SJCRH30 (cell line): ENCODE results near the gene IRF1. TPM values are rescaled to one million over a fixed set of nuclear protein-coding genes. Genes with fewer than 3 reads are reported as not detected.

Experiments used
- DNase-seq, 2 experiments: peaks; one replicate each; pipeline ENCODE4 v3.0.0-alpha.2; 2015 to 2020
- H3K27ac ChIP-seq: fragments of 250-450 bp; sonication (Bioruptor Pico); 2 replicates; pipeline ENCODE4 v1.5.1; 2020; ENCODE audit warnings: mild to moderate bottlenecking, moderate library complexity
- H3K27me3 ChIP-seq: fragments of 250-450 bp; sonication (Bioruptor Pico); 2 replicates; pipeline ENCODE4 v1.5.1; 2020; ENCODE audit warnings: mild to moderate bottlenecking, moderate library complexity
- H3K36me3 ChIP-seq: fragments of 250-450 bp; sonication (Bioruptor Pico); 2 replicates; pipeline ENCODE4 v1.5.1; 2020; ENCODE audit warnings: mild to moderate bottlenecking, moderate library complexity
- H3K4me1 ChIP-seq: fragments of 250-450 bp; sonication (Bioruptor Pico); 2 replicates; pipeline ENCODE4 v1.5.1; 2020; ENCODE audit warnings: mild to moderate bottlenecking, moderate library complexity
- H3K4me3 ChIP-seq: fragments of 250-450 bp; sonication (Bioruptor Pico); 2 replicates; pipeline ENCODE4 v1.5.1; 2020; ENCODE audit warnings: mild to moderate bottlenecking, moderate library complexity
- H3K9me3 ChIP-seq: fragments of 250-450 bp; sonication (Bioruptor Pico); replicated peaks from 2 replicates; pipeline ENCODE4 v1.5.1; 2020; ENCODE audit warnings: mild to moderate bottlenecking, moderate library complexity
- total RNA-seq: library from RNA; depleted of rRNA; stranded (reverse); fragments of >200 nt; shearing (Covaris generic); gene quantifications from 2 replicates; pipeline ENCODE4 v1.2.3, GENCODE V29; 2014

The IRF1 gene
- total RNA-seq, 1 experiment from 2014 or later = 13.9 TPM

DNA sequence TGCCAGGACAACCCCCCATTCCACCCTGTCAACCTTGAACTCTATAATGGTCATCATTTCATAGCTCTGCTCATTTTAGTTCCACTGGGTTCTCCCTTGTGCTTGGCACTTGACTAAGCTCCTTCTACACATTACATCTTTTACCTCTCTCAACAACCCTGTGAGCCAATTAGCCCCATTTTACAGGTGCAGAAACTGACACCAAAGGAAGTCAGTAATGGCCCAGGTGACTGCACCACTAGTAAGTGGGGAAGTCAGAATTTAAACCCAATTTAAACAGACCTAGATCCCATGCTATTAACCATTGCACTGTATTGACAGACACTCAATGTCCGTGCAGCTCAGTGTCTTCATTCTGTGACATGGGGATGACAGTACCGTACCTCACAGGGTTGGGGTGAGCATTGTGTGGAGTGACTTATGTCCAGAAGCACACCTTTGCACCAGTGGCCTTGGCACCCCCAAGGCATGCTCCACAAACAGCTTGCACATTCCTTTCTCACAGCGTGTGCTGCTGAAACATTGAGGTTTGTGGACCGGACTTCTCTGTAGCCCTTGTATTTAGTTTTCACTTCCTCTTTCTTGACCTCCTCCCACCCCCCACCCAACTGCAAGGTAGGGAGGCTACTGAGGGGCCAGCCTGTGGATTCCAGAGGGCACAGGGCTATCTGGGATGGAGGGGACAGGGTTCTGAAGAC, 23.1 kb downstream of the IRF1 start:
- H3K36me3 ChIP-seq = no peaks in the 10 kb centered on the region
- H3K9me3 ChIP-seq = peaks cover 6% of the 10 kb centered on the region; the same call in 1 of the 2 replicates
- H3K27ac ChIP-seq = peak overlapping the region; percentile 86; the same call in 1 of the 2 replicates
- H3K27me3 ChIP-seq = no peaks in the 10 kb centered on the region
- peaks cover 76% of the 10 kb centered on the region for H3K4me1 ChIP-seq
- H3K4me3 ChIP-seq = no peak overlapping the region
- no peak for DNase-seq

DNA sequence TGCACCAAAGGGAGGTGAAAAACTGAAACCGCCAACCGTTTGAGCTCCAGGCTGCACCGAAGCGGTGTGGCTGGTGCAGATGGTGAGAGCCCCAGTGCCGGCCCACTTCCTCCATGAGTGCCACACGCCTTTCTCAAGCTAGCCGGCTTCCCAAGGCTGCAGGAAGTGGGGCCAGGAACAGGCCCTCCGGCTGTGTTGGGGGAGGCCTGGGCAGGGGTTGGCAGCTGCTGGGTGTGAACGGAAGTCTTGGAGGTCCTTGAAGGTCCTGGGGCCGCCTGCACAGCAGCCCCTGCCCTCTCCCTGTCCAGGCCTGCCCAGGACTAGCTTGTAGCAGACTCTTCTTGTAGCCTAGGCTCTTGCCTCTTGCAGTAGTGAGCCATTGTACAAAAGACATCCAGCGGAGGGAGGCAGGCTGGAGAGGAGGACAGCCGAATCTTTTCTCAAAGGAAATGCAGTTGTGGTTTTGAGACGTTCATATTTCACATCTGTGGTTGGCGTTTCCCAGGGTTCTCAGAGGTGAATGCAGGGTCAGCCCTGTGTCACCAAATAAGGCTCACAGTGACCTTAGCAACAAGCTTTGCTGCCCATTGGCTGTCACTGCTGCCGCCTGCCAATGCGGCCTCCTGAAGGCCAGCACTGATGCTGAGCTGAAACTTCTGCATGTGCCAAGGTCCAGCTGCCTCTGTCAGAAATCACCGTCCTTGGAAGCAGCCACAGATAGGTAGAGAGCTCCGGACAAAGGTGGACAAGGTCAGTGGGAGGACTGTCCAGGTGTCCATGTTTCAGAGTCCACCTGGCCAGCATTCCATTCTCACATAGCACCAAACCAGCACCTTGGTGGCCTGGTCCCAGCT, 23.9 kb downstream of the IRF1 start:
- peak; percentile 87 for DNase-seq
- Histone ChIP-seq H3K27me3 (no peaks in the 10 kb centered on the region), H3K27ac (peak overlapping the region; percentile 86), H3K4me1 (peaks cover 76% of the 10 kb centered on the region), H3K9me3 (peaks cover 6% of the 10 kb centered on the region; the same call in 1 of the 2 replicates), H3K4me3 (no peak overlapping the region), H3K36me3 (no peaks in the 10 kb centered on the region)

DNA sequence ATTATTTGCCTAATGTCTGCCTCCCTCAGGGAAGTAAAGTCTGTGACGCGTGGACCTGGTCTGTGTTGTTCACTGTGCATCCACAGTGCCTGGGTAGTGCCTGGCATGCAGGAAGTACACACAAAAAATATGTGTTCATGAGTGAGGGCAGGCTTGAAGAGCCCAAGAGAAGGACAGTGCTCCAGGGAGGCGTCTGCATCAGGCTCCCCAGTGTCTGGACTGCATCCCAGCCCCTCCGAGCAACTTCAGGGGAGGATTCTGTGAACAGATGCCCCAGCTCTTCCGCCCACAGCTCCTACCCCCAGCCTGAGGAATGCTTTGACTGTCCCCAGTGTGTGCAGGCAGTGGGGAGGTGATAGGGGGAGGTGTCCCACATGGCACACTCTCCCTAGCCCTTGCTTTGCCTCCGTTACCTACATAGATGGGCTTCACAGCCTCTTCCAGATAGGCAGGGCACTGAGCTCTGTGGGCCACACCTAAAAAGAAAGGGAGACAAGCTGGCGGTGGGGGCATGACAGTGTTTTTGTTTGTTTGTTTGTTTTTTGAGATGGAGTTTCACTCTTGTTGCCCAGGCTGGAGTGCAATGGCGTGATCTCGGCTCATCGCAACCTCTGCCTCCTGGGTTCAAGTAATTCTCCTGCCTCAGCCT, 25.4 kb downstream of the IRF1 start:
- peaks cover 70% of the 10 kb centered on the region for H3K4me1 ChIP-seq
- peak overlapping the region; percentile 26 for H3K4me3 ChIP-seq
- H3K27me3 ChIP-seq = no peaks in the 10 kb centered on the region
- peak; percentile 70 to 72 for DNase-seq
- peaks cover 6% of the 10 kb centered on the region; the same call in 1 of the 2 replicates for H3K9me3 ChIP-seq
- peak overlapping the region; percentile 86 for H3K27ac ChIP-seq
- H3K36me3 ChIP-seq = no peaks in the 10 kb centered on the region

DNA sequence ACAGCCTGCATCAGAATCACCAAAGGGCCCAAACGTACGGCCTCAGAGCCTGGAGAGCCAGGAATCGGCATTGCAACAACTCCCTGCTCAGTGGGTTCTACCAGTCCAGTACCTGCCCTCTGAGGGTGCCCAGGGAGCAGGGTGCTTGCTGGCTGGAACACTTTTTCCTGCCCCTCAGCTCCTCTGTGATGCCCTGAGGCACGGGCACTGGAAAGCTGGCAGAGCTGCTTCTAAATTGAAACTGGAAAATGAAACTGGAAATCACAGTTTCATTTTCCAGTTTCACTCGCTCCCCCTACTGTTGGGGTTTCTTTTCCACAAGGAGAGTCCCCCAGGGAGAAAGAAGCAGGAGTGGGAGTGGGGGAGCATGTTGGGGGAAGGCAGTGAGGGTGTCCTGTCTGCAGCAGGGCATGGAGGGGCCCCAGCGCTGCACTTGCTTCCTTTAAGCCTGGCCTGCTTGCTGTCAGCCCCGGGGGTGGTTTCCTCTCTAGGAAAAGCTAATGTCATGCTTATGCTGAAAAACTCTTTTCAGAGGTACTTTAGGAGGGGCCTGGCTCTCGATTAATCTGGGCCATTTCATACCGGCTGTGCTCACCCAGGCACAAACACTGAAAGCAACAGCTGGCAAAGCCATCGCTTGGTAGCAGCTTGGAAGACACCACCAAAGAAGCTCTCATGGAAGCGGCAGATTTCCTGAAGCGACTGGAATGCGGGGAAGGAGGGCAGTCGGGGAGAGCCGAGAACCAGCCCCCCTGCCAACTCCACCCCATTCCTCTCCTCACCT, 26.2 kb downstream of the IRF1 start:
- Histone ChIP-seq H3K27ac (peak overlapping the region; percentile 86), H3K4me3 (peak overlapping the region; percentile 26), H3K36me3 (no peaks in the 10 kb centered on the region), H3K4me1 (peaks cover 70% of the 10 kb centered on the region), H3K27me3 (no peaks in the 10 kb centered on the region), H3K9me3 (peaks cover 6% of the 10 kb centered on the region; the same call in 1 of the 2 replicates)
- DNase-seq = peak; percentile 86 to 91

DNA sequence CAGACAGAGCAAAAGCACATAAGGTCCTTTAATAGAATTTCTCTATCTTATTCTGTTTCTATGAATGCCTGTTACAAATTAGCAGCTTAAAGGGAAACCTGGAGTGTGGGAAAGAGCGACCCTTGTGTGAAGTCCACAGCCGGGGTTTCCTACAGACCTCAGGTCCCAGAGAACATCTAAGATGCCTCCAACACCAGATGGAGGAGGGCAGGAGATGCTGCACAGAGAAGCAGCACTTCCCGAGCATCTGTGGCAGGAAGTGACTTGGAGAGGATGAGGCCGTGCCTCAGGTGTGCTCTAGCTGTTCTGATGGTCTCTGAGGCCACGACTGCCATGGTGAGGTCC, 26.8 kb downstream of the IRF1 start:
- H3K9me3 ChIP-seq = peaks cover 2% of the 10 kb centered on the region; the same call in 1 of the 2 replicates
- peaks cover 70% of the 10 kb centered on the region for H3K4me1 ChIP-seq
- H3K27ac ChIP-seq = peak overlapping the region; percentile 86
- H3K36me3 ChIP-seq = no peaks in the 10 kb centered on the region
- DNase-seq = no peak
- H3K4me3 ChIP-seq = peak overlapping the region; percentile 26
- no peaks in the 10 kb centered on the region for H3K27me3 ChIP-seq

DNA sequence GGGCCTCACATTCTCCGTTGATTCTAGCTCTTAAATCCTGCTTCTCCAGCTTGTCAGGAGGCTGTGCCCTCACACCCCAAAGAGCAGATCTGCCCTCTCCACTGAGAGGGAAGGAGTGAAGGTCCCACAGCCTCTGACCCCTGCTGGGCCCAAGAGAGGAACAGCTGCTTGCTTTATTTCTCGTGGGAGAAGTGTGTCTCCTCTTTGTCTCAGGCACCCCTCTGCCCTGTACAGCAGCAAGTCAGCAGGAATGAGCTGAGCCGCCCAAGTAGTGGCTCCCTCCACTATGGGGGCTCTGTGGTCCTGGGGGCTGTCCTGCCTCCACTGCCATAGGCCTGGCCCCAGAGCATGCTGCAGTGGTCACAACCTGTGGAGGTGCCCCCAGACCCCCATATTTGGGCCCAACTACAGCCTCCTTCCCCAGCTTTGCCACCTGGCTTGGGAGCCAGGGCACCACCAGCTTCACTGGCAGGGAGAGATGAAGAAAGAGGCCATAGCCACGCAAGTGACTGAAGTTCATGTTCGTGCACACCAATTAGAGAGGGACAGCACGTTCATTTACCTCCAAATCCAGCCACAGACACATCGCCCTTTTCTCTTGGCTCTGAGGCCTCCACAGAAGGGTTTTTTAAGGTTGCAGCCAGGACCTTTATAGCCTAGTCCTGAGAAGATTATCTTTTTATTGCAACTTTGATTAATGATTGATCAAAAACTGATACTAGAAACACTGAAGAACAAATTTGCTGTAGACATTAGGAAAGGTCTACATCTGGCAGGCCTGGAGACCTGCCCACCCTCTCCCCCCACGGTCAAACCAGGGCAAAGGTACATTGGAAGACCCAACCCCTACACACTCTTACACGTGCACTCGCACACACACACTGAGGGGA, 27.5 kb downstream of the IRF1 start:
- H3K27me3 ChIP-seq = no peaks in the 10 kb centered on the region
- H3K9me3 ChIP-seq = no peaks in the 10 kb centered on the region
- peak in 1 of 2 experiments; percentile 37 for DNase-seq
- H3K4me3 ChIP-seq = no peak overlapping the region
- H3K36me3 ChIP-seq = no peaks in the 10 kb centered on the region
- peaks cover 76% of the 10 kb centered on the region for H3K4me1 ChIP-seq
- H3K27ac ChIP-seq = no peak overlapping the region; the same call in 1 of the 2 replicates

DNA sequence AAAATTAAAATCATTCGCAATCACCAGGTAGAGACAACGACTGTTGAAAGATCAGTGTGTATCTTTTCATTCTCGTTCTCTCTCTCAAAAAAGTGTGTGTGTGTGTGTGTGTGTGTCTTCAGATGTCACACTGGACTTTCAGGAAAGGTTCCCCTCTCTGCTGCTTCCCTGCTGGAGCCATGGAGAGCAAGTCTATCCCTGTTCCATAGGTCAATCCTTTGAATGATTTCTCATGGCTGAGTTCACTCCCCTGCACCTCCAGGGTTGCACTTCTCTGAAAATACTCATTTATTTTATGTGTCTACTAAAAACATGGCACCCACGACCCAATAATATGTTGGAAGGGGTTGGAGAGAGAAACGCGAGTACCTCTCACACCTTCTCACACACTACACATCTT, 28.2 kb downstream of the IRF1 start:
- Histone ChIP-seq H3K4me3 (no peak overlapping the region), H3K36me3 (no peaks in the 10 kb centered on the region), H3K27me3 (no peaks in the 10 kb centered on the region), H3K9me3 (no peaks in the 10 kb centered on the region), H3K4me1 (peaks cover 80% of the 10 kb centered on the region), H3K27ac (no peak overlapping the region)
- no peak for DNase-seq

DNA sequence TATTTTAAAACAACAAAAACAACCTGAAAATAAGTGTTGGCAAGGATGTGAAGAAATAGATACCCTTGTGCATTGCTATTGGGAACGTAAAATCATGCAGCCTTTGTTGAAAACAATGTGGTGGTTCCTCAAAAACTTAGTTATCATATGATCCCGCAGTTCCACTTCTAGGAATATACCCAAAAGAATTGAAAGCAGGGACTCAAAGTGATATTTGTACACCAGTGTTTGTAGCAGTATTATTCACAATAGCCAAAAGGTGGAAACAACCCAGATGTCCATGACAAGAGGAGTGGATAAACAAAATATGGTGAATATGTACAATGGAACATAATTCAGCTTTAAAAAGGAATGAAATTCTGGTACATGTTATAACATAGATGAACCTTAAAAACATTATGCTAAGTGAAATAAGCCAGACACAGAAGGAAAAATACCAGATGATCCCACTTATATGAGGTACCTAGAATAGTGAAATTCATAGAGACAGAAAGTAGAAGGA, 29.0 kb downstream of the IRF1 start:
- Histone ChIP-seq H3K27ac (no peak overlapping the region), H3K9me3 (no peaks in the 10 kb centered on the region), H3K27me3 (no peaks in the 10 kb centered on the region), H3K36me3 (no peaks in the 10 kb centered on the region), H3K4me3 (no peak overlapping the region), H3K4me1 (peaks cover 76% of the 10 kb centered on the region)
- no peak for DNase-seq

DNA sequence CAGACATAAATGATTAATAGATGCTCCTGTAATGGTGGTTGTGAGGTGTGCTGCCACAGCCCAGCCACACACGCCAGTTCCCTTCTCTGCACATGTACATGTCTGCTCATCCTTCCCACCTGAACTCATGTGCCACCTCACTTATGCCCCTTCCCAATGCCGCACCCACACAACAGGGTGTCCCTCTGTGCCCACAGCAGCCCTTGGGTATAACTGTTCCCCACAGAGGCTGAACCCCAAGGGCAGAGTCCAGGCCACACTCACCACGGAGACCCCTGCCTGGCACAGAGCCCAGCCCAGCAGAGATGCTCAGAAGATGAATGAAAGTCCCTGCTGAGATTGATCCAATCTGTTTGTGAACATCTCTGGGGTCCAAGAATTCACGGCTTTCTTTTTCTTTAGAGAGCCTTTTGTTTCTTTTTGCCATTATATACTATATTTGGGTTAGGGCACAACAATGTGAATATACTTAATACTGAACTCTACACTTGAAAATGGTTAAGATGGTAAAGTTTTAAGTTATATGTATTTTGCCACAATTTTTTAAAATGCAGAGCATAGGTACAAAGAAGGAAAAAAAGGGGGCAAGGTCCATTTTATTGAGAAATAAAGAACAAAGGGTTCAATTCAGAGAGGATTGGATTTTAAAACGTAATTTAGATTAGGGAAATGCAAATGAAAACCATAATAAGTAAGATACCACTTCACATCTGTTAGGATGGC, 29.6 kb downstream of the IRF1 start:
- Histone ChIP-seq H3K4me3 (no peak overlapping the region), H3K27ac (no peak overlapping the region), H3K36me3 (no peaks in the 10 kb centered on the region), H3K4me1 (peaks cover 72% of the 10 kb centered on the region), H3K27me3 (no peaks in the 10 kb centered on the region), H3K9me3 (no peaks in the 10 kb centered on the region)
- no peak for DNase-seq

DNA sequence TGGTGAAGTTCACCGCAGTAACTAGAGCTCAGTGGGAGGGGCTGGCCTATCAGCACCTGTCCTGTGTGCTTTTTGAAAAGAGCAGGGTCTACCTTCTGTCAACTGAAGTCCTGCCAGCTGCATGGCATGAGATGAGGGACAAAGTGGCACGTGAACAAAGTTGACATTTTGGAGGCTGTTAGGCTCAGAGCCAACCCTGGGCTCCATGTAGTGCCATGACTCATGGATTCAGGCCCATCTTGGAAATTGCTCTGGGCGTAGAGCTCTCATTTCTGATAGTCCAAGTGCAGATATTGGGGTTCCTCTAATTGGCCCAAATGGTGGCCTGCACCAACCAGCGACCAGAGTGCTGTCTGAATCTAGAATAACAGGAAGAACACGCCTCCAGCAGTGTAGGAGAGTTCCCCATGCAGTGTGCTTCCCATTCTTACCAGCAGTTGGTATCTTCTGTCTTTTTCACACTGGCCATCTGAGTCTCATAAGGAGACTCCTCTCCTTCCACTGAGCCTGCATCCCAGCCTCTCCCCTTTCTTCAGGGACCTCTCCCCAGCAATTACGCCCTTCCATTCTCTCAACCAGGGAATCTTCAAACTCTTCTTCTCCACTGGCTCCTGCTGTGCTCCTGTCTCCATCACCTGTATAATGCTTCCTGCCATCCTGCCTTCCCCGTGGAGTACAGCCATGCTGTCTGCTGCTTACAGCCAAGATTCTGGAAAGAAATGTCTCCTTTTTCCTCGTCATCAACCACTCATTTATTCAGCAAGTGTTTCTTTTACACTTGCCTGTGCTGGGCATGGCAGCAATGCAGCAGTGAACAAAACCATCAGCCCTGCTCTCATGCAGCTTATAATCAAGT, 30.4 kb downstream of the IRF1 start:
- H3K4me1 ChIP-seq = peaks cover 68% of the 10 kb centered on the region
- H3K27ac ChIP-seq = peak overlapping the region; percentile 81

DNA sequence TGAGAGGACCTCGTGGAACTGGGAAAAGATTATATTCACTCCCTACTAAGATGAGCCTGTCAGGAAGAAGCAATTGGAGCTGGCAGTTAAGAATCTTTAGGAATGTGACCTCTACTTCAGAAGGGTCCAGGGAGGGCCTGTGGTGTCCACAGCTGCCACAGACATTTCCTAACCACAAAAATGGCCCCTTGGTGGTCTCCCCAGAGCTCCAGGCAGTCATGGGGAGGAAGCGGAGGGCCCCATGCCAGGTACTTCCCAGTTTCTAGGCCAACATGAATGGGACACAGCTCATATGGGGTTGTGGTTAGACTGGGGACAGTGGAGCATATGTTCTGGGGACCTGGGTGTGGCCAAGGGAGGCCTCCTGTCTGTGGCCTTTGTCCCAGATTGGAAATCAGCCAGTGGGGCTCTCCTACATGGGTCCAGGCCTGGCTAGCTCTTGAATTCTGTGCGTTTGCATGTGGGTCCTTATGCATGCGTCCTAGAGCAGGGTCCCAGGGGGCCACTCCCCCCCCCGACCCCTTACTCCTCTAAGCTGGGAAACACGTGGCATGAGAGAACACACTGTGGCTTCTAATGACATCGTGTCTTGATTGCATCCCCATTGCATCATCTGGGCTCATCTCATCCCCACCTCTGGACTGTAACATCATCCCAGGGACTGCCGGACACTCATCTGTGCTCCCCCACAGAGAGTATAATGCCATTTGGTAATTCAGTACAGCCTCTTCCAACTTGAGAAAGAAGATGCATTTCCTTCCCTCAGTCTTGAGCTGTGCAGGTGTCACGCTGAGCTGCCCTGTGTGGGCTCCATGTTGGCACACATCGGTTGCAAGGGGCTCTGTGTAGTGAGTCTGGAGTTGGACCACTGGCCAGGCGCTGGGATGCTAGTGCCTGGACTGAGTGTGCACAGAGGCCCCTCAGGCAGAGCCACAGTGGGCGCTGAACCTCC, 31.3 kb downstream of the IRF1 start:
- Histone ChIP-seq H3K27ac (peak overlapping the region; percentile 81), H3K4me3 (no peak overlapping the region), H3K4me1 (peaks cover 62% of the 10 kb centered on the region), H3K27me3 (no peaks in the 10 kb centered on the region), H3K36me3 (no peaks in the 10 kb centered on the region), H3K9me3 (no peaks in the 10 kb centered on the region)
- DNase-seq = peak; percentile 90 to 92

More for the DNA sequence above, 30.4 kb downstream of the IRF1 start:
- peak; percentile 21 to 49 for DNase-seq
- H3K27me3 ChIP-seq = no peaks in the 10 kb centered on the region
- H3K36me3 ChIP-seq = no peaks in the 10 kb centered on the region
- H3K9me3 ChIP-seq = no peaks in the 10 kb centered on the region
- no peak overlapping the region for H3K4me3 ChIP-seq
